Upper lobe of left lung (tissue), 6 donors: Measurements from ENCODE around the gene KCNMA1. TPM values are rescaled to one million over a fixed set of nuclear protein-coding genes. Genes with fewer than 3 reads are reported as not detected.

Source experiments
- ATAC-seq, 2 donors: fragments of 200-7000 bp; cut with Tn5 transposase; one replicate each; pipeline ENCODE4 v1.9.1; 2022; ENCODE audit warnings: mild to moderate bottlenecking in 2 of 2, moderate library complexity in 2 of 2; ENCODE audit not compliant: low FRiP score in 2 of 2
- DNase-seq, 2 donors: peaks; one replicate each; pipeline ENCODE4 v3.0.0-alpha.2; 2019 to 2020
- H3K27ac ChIP-seq, 4 donors: fragments of 200-600 bp; sonication (generic); one replicate each; pipeline ENCODE4 v1.5.1; 2016 to 2019
- H3K27me3 ChIP-seq, 4 donors: fragments of 200-600 bp; sonication (generic); one replicate each; pipeline ENCODE4 v1.5.1; 2017 to 2019
- H3K36me3 ChIP-seq, 4 donors: fragments of 200-600 bp; sonication (generic); one replicate each; pipeline ENCODE4 v1.5.1; 2016 to 2019
- H3K4me1 ChIP-seq, 4 donors: fragments of 200-600 bp; sonication (generic); one replicate each; pipeline ENCODE4 v1.5.1; 2018 to 2019
- H3K4me3 ChIP-seq, 4 donors: fragments of 200-600 bp; sonication (generic); one replicate each; pipeline ENCODE4 v1.5.1; 2017 to 2019; ENCODE audit warnings: mild to moderate bottlenecking in 2 of 4, moderate library complexity in 1 of 4
- H3K9me3 ChIP-seq, 4 donors: fragments of 200-600 bp; sonication (generic); one replicate each; pipeline ENCODE4 v1.5.1; 2018 to 2019
- CTCF ChIP-seq, 6 experiments: fragments of 450-650 bp in 4 of 6; fragments of 200-600 bp in 2 of 6; sonication (generic) in 2 of 6; IDR thresholded peaks; one replicate each; pipeline ENCODE4 v1.5.1; 2016 to 2019; ENCODE audit warnings: antibody characterized with exemption in 6 of 6
- EP300 ChIP-seq, 4 donors: sonication (generic); formaldehyde crosslinking; IDR thresholded peaks; one replicate each; pipeline ENCODE4 v1.5.1; 2017; ENCODE audit warnings: antibody characterized with exemption in 4 of 4, control low read depth in 2 of 4
- POLR2A ChIP-seq, 4 donors: fragments of 450-650 bp; IDR thresholded peaks; one replicate each; pipeline ENCODE4 v1.5.1; 2016 to 2017; ENCODE audit warnings: antibody characterized with exemption in 4 of 4, mild to moderate bottlenecking in 2 of 4
- POLR2AphosphoS5 ChIP-seq, 2 donors: sonication (generic); formaldehyde crosslinking; IDR thresholded peaks; one replicate each; pipeline ENCODE4 v1.5.1; 2017; ENCODE audit warnings: antibody characterized with exemption in 2 of 2
- WGBS, 2 donors: methylation state at CpG; one replicate each; pipeline ENCODE4 v1.1.5; 2017 to 2018; 5-methylcytosine and 5-hydroxymethylcytosine counted together
- total RNA-seq, 6 donors: library from RNA; depleted of rRNA in 4 of 6; stranded (reverse); fragments of >200 nt in 4 of 6; gene quantifications; one replicate each; pipeline versions ENCODE4 v1.1.0 to v1.2.1, GENCODE V29; 2016 to 2021
- donor health status: DM: no; HTN: no; CAD: no; lungs with moderate emphysema.
- donor health status: DM: no; HTN: yes; CAD: no; lungs with severe emphysema.

KCNMA1 gene
- total RNA-seq, 6 donors from 2014 or later: 5.8 to 107 (median 22.0) TPM

GRCh38 chr10:77328272-77328816 lies 309.3 kb downstream of the KCNMA1 start:
- Histone ChIP-seq H3K4me1 (no peaks in the 10 kb centered on the region), H3K4me3 (no peak overlapping the region), H3K27me3 (no peaks in the 10 kb centered on the region), H3K27ac (no peak overlapping the region), H3K9me3 (no peaks in the 10 kb centered on the region), H3K36me3 (no peaks in the 10 kb centered on the region)
- DNase-seq: no peak
- TF ChIP-seq CTCF (IDR thresholded peaks at IDR 0.05): no peak
- no peak for TF ChIP-seq EP300 (IDR thresholded peaks at IDR 0.05)
- TF ChIP-seq POLR2AphosphoS5 (IDR thresholded peaks at IDR 0.05): no peak
- no peak for TF ChIP-seq POLR2A (IDR thresholded peaks at IDR 0.05)
- WGBS, 2 donors: 60 to 65% methylated on average over 6 of the region's 6 CpGs
- no peak for ATAC-seq

GRCh38 chr10:77325233-77325537 lies 312.4 kb downstream of the KCNMA1 start:
- Histone ChIP-seq H3K9me3 (no peaks in the 10 kb centered on the region), H3K4me3 (no peak overlapping the region), H3K27ac (no peak overlapping the region), H3K4me1 (no peaks in the 10 kb centered on the region), H3K27me3 (no peaks in the 10 kb centered on the region), H3K36me3 (no peaks in the 10 kb centered on the region)
- TF ChIP-seq POLR2A (IDR thresholded peaks at IDR 0.05) (no peak), POLR2AphosphoS5 (IDR thresholded peaks at IDR 0.05) (no peak), EP300 (IDR thresholded peaks at IDR 0.05) (no peak), CTCF (IDR thresholded peaks at IDR 0.05) (no peak)
- ATAC-seq (no peak), DNase-seq (no peak)
- 68 to 81% methylated on average over 3 to 4 of the region's 4 CpGs for WGBS, 2 donors

- H3K4me1 ChIP-seq: no peaks in the 10 kb centered on the region
- no peak for TF ChIP-seq CTCF (IDR thresholded peaks at IDR 0.05)
- TF ChIP-seq EP300 (IDR thresholded peaks at IDR 0.05): no peak
- no peak for TF ChIP-seq POLR2AphosphoS5 (IDR thresholded peaks at IDR 0.05)
- TF ChIP-seq POLR2A (IDR thresholded peaks at IDR 0.05): no peak
- 50 to 85% methylated on average over 3 of the region's 3 CpGs for WGBS, 2 donors
- no peak overlapping the region for H3K27ac ChIP-seq
- no peak for ATAC-seq
- no peaks in the 10 kb centered on the region for H3K36me3 ChIP-seq
- H3K9me3 ChIP-seq: no peaks in the 10 kb centered on the region
- H3K27me3 ChIP-seq: no peaks in the 10 kb centered on the region
- H3K4me3 ChIP-seq: no peak overlapping the region
- DNase-seq: no peak
These were observed 315.8 kb downstream of the KCNMA1 start for GRCh38 chr10:77321838-77322237.

- Histone ChIP-seq H3K9me3 (no peaks in the 10 kb centered on the region), H3K4me3 (no peak overlapping the region), H3K4me1 (no peaks in the 10 kb centered on the region), H3K27me3 (no peaks in the 10 kb centered on the region), H3K36me3 (no peaks in the 10 kb centered on the region), H3K27ac (no peak overlapping the region)
- 66 to 70% methylated on average over 2 of the region's 2 CpGs for WGBS, 2 donors
- DNase-seq: no peak
- ATAC-seq: no peak
- TF ChIP-seq POLR2A (IDR thresholded peaks at IDR 0.05) (no peak), EP300 (IDR thresholded peaks at IDR 0.05) (no peak), POLR2AphosphoS5 (IDR thresholded peaks at IDR 0.05) (no peak), CTCF (IDR thresholded peaks at IDR 0.05) (no peak)
These were observed 316.6 kb downstream of the KCNMA1 start for GRCh38 chr10:77320971-77321471.

- WGBS, 2 donors: 52% methylated on average over 3 of the region's 3 CpGs
- DNase-seq (no peak), ATAC-seq (no peak)
- no peak overlapping the region for H3K27ac ChIP-seq
- H3K27me3 ChIP-seq: no peaks in the 10 kb centered on the region
- no peak for TF ChIP-seq CTCF (IDR thresholded peaks at IDR 0.05)
- no peaks in the 10 kb centered on the region for H3K9me3 ChIP-seq
- no peaks in the 10 kb centered on the region for H3K36me3 ChIP-seq
- H3K4me1 ChIP-seq: no peaks in the 10 kb centered on the region
- no peak overlapping the region for H3K4me3 ChIP-seq
These were observed 318.1 kb downstream of the KCNMA1 start for GRCh38 chr10:77319557-77319956.
